ENCODE measurements around the gene IRF9. TPM values are rescaled to one million over a fixed set of nuclear protein-coding genes. Genes with fewer than 3 reads are reported as not detected.
A peak's percentile ranks its signal among the peaks of the same experiment; 100 is the strongest.

IRF9 gene, protein sequence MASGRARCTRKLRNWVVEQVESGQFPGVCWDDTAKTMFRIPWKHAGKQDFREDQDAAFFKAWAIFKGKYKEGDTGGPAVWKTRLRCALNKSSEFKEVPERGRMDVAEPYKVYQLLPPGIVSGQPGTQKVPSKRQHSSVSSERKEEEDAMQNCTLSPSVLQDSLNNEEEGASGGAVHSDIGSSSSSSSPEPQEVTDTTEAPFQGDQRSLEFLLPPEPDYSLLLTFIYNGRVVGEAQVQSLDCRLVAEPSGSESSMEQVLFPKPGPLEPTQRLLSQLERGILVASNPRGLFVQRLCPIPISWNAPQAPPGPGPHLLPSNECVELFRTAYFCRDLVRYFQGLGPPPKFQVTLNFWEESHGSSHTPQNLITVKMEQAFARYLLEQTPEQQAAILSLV
- total RNA-seq, result 78.3 and 87.7 TPM in 2 replicates

DNA sequence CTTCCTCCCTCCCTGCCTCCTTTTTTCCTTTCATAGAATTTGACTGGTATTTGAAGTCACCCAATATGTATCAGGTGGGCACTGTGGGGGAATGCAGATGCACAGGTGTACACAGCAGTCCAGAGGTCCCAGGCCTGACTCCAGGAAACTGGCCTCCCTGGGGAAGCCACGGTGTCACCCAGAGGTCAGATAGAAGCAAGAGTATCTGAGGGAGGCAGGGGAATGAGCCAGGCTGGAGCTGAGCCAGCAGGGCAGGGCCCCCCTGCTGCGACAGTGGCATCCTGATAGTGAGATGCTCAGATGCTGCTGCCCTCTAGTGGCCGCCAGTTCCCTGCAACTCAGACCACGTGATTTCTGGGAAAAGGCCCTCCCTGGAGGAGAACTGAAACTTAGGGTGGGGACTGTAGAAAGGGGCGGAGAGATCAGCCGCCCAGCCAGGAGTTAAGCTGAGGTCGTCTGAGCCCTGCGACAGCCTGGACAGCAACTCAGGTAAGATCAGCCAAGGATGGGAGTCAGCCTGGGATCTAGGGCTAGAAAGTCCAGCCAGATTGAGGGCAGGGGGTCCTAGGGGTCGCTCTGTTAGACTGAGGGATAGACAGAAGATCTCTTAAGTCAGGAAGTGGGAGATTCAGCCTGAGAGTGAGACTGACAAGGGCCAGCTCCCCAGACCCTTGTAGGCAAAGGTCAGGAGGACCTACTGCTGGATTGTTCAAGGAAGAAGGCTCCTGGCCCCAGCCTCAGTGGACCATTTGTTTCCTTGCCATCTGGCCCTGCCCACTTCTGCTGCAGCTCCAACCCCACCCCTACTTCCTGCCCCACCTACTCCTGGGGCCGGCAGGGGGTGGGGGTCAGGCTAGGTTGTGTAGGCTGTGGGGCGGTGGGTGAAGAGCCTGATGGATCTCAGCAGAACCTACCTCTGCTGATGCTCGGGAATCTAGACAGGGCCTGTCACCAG, at the start of gene IRF9:
Gene IRF9 (plus strand): TSS at position 416 of the 955 bp plus-strand sequence. CDS start 880 bp downstream, outside the sequence.
- peak; percentile 91 for DNase-seq (ENCODE audit: low read depth)

DNA sequence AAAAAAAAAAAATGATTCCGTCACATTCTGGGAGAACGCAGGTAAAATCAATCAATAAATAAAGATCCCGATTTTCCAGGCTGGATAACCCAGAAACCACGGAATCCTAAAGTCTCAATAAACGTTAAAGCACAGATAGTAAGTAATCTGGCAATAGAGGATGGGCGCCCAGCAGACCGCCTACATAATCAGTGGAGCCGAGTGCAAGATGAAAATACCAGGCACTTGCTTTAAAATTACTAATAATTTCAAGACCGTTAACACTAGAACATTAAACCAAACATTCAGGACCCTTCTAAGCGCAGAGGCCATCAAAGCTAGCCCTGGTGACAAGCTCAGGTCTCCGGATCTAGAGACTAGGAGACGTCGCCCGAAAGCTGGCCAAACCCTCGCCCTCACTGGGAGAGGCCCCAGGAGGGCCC, 47.7 kb upstream of the IRF9 start:
- no peak for DNase-seq (ENCODE audit: low read depth)

DNA sequence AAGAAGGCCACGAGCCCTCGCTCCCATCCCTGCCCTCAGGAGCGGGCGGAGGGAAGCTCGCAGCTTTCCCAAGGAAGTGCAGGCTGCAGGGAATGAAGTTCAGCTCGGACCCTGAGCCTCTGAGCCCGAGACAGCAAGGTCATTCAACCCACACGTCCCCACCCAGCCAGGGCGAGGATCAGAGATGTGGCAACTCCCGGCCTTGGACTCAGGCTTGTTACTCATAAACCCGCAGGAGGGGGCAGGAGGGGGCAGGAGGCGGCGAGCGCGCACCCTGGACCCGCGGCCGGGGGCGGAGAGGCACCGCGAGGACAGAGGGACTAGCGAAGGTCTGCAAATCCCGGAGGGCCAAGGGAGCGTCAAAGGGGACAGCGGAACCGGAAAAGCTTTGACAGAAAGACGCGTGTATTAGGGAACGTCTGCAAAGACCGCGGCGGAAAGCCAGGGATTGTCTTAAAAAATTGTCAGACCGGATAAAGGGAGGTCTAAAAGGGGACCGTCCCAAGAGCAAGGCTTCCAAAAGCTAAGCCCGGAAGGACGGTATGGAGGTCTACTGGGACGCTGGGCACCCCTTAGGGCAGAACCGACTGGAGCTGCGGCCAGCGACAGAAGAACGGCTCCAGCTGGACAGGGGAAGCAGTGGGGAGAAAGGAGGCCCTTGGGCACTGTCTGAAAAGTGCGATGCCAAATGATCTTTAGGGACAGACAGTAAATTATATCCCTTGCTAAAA, 47.1 kb upstream of the IRF9 start:
- peak; percentile 88 for DNase-seq (ENCODE audit: low read depth)

DNA sequence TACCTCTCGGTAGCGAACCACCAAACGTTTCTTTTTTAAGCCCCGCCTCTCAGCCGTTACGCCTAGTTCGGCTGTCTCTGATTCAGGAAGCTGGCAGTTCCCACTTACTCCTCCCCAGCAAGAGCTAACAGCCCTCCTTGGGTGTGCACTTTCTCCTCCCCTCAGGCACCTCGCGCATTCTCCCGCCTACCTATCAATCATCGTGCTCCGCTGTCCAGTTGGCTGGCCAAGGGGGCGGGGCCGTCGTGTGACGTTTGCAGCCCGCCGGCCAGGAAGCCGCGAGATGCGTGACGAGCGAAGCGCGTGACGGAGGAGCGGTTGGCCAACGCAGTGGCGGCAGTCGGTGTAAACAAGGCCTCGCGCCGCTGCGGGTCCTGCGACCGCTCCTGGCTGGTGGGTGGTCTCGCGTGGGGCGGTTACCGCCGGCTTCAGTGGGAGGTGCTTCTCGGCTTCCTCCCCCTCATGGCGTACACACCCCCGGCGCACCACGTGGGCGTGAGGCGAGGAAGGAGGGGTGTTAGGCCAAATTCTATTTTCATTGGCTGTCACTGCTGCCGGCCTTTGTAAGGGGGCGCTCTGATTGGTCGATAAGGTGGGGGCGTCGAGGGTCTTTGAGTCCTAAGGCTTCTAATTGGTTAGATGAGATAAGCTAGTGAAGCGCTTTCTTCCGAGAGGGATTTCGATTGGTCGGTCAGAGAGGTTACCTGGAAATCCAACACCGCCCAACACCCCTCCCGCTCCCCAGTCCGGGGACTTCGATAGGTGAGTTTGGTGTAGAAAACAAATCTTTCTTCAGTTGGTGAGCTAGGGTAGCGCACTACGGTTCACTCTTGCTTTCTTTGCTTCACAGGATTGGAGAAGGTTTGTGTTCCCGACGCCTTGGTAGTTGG, 46.3 kb upstream of the IRF9 start, which contains the start of the genes DCAF11 and NRL:
Gene DCAF11 (plus strand): TSS at position 246 of the 890 bp plus-strand sequence. CDS start 818 bp downstream, outside the sequence.
Gene NRL (minus strand): TSS at position 418 of the 890 bp plus-strand sequence. CDS start 32,101 bp downstream, outside the sequence.
- peak; percentile 99 for DNase-seq (ENCODE audit: low read depth)

DNA sequence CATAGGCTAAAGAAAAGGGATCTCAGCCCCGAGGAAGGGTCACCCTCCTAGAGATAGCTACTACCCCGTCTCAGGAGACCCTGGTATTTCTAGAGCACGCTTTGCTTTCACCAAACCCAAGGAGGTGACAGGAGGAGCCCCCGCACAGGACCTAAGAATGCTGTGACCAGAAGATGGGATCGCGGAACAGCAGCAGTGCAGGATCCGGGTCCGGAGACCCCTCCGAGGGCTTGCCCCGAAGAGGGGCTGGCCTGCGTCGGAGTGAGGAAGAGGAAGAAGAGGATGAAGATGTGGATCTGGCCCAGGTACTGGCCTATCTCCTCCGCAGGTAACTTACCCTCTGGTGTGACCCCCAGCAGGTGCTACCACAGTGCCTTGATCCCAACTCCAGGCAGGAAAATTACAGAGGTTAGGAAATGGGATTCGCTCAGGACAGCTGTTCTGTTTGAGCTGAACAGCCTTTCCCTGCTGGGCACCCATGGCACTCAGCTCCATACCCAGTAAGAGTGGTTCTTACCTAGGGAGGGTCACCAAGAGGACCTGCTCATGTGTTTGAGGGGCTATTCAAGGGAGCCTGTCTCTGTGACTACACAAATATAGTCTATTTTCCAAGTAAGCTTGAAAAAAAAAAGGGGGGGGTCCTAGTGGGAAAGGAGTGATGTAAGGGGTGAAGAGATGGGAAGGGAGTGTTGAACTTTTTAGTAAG, 45.5 kb upstream of the IRF9 start:
- no peak for DNase-seq (ENCODE audit: low read depth)

DNA sequence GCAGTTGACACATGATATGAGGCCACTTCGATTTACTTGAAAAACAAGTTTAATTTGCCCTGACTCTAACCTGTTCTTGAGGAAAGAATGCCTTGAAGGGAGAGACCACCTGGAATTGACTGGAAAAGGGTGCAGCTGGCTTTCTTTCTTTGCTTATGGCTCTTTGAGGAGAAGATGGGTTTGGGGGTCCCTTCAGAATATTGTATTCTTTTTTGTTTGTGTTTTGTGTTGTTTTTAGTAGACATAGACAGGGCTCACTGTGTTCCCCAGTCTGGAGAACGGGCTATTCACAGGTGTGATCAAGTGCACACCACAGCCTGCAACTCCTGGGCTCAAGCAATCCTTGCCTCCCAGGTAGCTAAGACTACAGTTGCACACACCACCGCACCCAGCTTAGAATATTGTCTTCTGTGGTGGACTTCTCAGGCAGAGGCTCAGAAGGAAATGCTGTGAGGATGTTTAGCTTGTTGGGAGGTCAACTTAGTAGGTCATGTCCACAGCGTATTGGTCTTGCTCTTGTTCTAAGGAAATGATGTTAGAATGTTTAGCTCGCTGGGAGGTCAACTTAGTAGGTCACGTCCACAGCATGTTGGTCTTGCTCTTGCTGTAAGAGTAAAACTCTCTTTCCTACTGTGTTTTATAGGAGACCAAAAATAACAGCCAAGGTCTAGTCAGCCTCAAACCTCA, 44.8 kb upstream of the IRF9 start:
- DNase-seq (ENCODE audit: low read depth), result no peak

DNA sequence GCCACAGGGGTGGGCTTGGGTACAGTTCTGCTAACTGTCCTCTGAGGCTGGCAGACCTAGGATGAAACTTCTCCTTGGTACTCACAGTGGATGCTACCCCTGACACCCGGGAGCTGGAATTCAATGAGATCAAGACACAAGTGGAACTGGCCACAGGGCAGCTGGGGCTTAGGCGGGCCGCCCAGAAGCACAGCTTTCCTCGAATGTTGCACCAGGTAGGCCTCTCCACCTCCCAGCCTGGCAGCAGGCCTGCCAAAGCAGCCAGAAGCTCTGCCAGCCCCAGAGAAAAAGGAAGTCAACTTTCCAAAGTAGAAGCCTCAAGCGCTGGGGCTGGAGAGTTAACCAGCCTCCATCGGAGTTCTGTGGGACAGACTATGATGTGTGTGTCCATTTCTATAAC, 43.9 kb upstream of the IRF9 start:
- DNase-seq (ENCODE audit: low read depth), result no peak

DNA sequence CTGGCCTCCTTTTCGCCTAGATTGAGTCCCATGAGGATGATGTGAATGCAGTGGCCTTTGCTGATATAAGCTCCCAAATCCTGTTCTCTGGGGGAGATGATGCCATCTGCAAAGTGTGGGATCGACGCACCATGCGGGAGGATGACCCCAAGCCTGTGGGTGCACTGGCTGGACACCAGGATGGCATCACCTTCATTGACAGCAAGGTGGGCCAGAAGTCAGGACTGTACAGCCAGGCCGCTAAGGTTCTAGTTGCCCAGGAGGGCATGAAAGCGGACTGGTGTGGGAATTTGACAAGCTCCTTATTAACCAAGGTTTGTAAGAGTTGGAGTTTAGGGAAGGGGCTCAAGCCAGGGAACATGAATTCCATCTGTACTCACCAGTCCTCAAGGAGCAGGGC, 41.4 kb upstream of the IRF9 start:
- no peak for DNase-seq (ENCODE audit: low read depth)

DNA sequence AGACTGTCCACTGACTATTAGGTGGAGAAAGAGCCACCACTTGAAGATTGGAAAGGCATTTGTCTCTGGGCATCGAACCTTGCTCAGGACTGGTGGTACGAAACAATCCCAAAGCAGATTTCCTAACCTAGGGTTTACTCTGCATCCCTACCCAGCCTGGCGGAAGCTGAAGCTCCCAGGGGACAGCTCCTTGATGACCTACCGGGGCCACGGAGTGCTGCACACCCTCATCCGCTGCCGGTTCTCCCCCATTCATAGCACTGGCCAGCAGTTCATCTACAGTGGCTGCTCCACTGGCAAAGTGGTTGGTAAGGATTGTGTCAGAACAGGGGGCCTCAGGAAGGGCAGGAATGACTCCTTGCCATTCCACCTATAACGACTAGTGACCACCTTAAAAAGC, 39.9 kb upstream of the IRF9 start:
- DNase-seq (ENCODE audit: low read depth), result no peak

DNA sequence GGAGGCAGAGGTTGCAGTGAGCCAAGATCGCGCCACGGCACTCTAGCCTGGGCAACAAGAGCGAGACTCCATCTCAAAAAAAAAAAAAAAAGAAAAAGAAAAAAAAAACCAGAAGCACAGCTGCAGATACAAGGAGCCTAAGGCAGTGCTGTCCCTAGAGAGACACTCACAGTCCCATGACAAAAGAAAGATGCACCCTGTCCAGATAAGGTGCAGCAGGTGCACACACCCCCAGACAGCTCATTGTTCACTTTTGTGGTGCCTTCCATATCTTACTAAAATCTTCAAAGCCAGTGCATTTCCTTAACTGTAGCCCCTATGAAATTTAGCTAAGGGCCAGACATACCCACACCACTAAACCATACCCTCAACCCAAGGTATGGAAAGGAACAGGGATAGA, 38.6 kb upstream of the IRF9 start:
- no peak for DNase-seq (ENCODE audit: low read depth)

DNA sequence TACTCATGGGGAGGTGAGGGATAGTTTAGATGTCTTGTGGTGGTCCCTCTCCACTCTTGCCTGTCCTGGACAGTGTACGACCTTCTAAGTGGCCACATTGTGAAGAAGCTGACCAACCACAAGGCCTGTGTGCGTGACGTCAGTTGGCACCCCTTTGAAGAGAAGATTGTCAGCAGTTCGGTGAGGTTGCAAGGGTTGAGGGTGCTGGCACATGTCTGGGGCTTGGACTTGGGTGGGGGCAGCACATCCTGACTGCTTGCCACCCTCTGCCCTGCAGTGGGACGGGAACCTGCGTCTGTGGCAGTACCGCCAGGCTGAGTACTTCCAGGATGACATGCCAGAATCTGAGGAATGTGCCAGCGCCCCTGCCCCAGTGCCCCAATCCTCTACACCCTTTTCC, 38.2 kb upstream of the IRF9 start:
- no peak for DNase-seq (ENCODE audit: low read depth)

DNA sequence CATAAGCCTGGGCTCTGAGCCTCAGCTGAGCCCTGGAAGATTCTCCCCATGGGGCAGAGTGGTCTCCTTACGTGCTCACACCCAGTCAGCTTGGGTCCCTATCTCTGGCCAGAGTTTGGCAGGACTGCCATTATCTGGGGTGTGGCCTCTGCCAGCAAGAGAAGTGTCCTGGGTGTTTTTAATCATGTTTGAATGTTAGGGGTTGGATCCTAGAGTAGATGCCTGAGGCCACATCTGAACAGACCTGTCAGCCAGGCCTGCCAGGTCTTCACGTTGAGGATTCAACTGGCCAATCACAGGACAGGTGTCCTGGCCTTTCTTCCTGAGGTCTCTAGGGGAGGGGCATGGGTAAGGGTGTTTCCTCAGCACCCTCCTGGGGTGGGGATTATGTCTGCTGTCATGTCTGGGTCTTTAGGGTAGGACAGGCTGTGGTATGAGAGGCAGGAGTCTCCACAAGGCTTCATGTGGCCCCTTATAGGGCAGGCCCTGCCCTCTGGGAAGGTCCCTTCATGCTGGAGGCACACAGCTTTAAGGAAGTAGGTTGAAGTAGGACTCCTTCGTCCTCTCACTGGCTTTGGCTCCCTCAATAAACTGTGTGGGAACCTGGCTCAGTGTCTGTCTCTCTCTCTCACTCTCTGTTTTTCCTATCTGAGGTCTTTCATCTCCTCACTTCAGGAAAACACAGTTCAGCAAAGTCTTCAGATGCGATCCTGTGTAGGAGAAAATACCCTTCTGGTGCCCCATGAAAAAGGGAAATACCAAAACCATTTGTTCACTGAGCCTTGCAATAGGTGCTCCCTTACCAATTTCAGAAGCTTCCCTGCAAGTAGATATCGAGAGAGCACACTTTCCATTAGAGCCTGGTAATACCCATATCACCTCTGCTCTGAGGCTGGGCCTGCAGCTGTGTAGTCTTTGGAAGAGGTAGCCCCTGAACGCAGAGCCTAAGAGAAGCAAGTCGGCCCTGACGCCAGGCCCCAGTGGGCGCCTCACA, 37.3 kb upstream of the IRF9 start:
- no peak for DNase-seq (ENCODE audit: low read depth)

DNA sequence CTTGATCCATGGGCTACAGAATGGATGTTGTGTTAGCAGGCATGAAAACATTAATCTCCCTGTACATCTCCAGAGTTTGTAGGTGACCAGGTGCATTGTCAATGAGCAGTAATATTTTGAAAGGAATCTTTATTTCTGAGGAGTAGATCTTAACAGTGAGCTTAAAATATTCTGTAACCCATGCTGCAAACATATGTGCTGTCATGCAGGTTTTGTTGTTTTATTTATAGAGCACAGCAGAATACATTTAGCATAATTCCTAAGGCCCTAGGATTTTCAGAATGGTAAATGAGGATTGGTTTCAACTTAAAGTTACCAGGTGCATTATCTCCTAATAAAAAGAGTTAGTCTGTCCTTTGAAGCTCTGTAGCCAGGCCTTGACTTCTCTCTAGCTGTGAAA, 34.1 kb upstream of the IRF9 start:
- DNase-seq (ENCODE audit: low read depth), result no peak

DNA sequence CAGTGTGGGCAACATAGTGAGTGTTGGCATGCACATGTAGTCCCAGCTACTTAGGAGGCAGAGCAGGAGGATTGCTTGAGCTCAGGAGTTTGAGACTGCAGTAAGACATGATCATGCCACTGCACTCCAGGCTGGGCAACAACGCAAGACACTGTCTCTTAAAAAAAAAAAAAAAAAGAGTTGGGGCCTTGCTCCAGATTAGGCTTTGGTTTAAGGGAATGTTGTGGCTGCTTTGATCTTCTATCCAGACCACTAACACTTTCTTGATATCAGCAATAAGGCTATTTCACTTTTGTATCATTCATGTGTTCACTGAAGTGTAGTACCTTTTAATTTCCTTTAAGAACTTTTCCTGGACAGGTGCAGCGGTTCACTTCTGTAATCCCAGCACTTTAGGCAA, 33.4 kb upstream of the IRF9 start:
- DNase-seq (ENCODE audit: low read depth), result no peak

DNA sequence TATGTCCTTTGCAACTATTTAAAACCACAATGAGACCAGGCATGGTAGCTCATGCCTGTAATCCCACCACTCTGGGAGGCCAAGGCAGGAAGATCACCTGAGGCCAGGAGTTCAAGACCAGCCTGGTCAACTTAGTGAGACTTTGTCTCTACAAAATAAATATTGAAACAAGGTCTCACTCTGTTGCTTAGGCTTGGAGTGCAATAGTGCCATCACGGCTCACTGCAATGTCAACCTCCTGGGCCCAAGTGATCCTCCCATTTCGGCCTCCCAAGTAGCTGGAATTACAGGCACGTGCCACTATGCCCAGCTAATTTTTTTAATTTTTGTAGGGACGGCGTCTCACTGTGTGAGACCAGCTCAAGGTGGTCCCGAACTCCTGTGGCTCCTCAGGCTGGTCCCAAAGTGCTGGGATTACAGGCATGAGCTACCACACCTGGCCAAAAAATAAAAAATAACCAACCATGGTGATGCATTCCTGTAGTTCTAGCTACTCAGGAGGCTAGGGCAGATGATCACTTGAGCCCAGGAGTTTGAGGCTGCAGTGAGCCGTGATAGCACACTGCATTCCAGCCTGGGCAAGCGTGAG, 31.6 kb upstream of the IRF9 start:
- DNase-seq (ENCODE audit: low read depth), result no peak

DNA sequence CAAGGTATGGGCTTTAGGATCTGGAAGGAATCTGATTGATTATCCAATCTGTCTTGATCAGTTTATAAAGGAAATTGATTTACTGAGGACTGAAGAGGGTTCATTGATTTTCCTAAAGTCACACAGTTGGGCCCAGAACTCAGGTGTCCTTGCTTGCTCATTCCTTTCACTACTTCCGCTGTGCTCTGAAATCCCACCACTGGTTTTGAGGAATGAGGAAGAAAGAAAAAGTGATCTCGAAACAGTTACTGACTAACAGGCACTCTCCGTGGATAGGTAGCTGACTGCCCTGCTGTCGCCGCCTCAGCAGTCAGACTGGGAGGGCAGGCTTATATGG, 30.7 kb upstream of the IRF9 start, which contains the start of gene FITM1:
Gene FITM1 (plus strand): TSS at position 280 of the 337 bp plus-strand sequence. CDS start 905 bp downstream, outside the sequence.
- DNase-seq (ENCODE audit: low read depth), result peak; percentile 33

DNA sequence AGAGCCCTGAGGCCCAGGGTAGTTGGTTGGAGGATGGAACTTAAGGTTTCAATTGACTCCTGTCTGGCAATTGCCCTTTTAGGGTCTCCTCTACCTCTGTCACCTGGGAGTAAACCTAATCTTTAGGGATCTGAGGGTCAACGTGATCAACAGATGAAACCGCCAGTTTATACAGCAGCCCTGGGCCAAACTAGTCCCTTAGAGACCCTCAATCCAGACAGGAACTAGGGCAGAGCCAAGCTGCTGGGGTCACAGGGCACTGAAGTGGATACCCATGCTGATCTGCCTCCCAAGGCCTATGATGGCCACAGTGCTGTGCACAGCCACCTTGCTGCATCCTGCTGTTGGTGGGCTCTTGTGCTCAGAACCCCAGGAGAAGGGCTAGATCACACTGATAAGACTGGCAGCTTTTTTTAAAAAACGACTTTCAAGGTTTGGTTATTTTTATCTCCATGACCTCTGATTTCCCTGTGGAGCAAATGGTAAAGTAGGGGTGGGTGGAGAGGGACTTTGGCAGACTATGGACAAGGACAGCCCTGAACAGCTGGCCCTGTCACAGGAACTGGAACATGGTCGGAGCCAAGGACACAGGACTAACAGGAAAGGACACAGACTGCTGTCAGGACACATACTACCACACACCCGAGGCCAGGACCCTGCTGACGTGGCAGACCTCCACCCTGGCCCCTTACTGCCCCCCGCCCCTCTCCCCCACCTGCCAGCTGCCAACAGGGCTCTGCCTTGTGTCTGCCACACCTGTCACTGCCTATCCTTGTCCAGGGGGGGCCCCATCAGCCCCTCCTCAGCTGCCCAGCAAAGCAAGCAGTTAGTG, 30.1 kb upstream of the IRF9 start:
- no peak for DNase-seq (ENCODE audit: low read depth)
